Mucosa of descending colon (tissue), 3 donors: ENCODE data around the gene UGT1A7. TPM values are rescaled to one million over a fixed set of nuclear protein-coding genes. Genes with fewer than 3 reads are reported as not detected.

ENCODE experiments used
- ATAC-seq: fragments of 200-7000 bp; cut with Tn5 transposase; one replicate; pipeline ENCODE4 v1.9.1; 2020; ENCODE audit warnings: mild to moderate bottlenecking, moderate library complexity
- DNase-seq, 3 donors: peaks; one replicate each; pipeline ENCODE4 v3.0.0-alpha.2; 2020
- H3K36me3 ChIP-seq: fragments of 200-600 bp; one replicate; pipeline ENCODE4 v1.8.0; 2021; ENCODE audit warnings: low read depth, mild to moderate bottlenecking
- H3K4me1 ChIP-seq: fragments of 200-600 bp; one replicate; pipeline ENCODE4 v1.8.0; 2021; ENCODE audit warnings: low read depth, mild to moderate bottlenecking
- H3K4me3 ChIP-seq: fragments of 200-600 bp; one replicate; pipeline ENCODE4 v1.8.0; 2021; ENCODE audit warnings: mild to moderate bottlenecking
- H3K9me3 ChIP-seq: fragments of 200-600 bp; one replicate; pipeline ENCODE4 v1.8.0; 2021; ENCODE audit warnings: mild to moderate bottlenecking
- intact Hi-C, 2 donors: fragments of 100-400 bp; cut with DNase I in 1 of 2; cut with micrococcal nuclease in 1 of 2; formaldehyde crosslinking; loops; one replicate each; pipeline versions ENCODE4 v1.11.0 to v1.11.1; 2022; cut with DNase I, micrococcal nuclease
- total RNA-seq, 3 donors: library from RNA; stranded (reverse); fragmentation: NEBNext Ultra II Directional in 2 of 3; extraction: Animal tissue kit (Norgen Biotek cat#: 25700) in 2 of 3; gene quantifications; one replicate each; pipeline versions ENCODE4 v1.2.1 to v1.2.4, GENCODE V29; 2021 to 2023
- TF ChIP-seq, protein P1 (sequence below): fragments of 200-600 bp; IDR thresholded peaks from one replicate; pipeline ENCODE4 v1.8.0; 2022; ENCODE audit warnings: antibody characterized with exemption, mild to moderate bottlenecking
- donor health status: DM: no; HTN: no; CAD: no; lungs with moderate emphysema.
- donor health status: DM: no; HTN: no; CAD: no.
- donor health status: DM: no; HTN: yes; CAD: no.

UGT1A7 gene
- total RNA-seq, 3 donors from 2014 or later = 5.4 to 19.5 (median 5.9) TPM

DNA sequence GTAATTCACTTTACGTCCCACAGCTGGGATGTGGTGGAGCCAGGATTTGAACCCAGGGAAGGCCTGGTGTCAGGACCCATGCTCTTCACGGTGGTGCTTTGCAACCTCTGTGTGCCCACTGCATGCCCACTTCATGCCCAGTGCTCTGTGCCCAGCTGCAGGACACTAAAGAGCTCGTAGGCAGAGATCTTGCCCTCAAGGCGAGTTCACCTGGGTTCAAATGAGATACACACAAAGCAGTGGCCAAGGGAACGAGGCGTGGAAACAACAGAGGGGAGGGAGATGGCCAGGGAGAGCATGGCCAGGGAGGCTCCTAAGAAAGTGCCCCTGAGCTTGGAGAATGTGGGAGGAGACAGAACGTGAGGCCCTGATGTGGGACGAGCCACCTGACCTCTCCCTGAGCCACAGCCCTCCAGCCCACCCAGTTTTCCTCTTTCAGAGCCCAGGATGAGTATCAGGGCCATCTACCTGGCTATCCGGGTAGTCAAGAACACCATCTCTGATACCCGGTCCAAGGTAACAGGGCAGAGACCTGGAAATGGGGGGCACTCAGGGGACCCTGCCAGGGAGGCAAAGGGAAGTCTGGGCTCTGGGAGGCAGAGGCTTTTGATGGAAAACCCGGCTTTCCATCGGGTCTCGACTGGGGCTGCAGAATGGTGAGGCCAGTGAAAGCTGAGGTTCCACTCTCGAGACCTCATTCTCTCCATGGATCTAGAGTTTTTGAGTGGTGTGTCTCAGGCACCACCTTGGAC, 116.8 kb downstream of the UGT1A7 start:
- H3K9me3 ChIP-seq = no peaks in the 10 kb centered on the region
- H3K36me3 ChIP-seq = no peaks in the 10 kb centered on the region
- DNase-seq (no peak), ATAC-seq (no peak)
- no peak overlapping the region for H3K4me3 ChIP-seq
- intact Hi-C loops = no loop called here
- H3K4me1 ChIP-seq = no peaks in the 10 kb centered on the region
- TF ChIP-seq, protein P1, sequence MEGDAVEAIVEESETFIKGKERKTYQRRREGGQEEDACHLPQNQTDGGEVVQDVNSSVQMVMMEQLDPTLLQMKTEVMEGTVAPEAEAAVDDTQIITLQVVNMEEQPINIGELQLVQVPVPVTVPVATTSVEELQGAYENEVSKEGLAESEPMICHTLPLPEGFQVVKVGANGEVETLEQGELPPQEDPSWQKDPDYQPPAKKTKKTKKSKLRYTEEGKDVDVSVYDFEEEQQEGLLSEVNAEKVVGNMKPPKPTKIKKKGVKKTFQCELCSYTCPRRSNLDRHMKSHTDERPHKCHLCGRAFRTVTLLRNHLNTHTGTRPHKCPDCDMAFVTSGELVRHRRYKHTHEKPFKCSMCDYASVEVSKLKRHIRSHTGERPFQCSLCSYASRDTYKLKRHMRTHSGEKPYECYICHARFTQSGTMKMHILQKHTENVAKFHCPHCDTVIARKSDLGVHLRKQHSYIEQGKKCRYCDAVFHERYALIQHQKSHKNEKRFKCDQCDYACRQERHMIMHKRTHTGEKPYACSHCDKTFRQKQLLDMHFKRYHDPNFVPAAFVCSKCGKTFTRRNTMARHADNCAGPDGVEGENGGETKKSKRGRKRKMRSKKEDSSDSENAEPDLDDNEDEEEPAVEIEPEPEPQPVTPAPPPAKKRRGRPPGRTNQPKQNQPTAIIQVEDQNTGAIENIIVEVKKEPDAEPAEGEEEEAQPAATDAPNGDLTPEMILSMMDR = no peak

DNA sequence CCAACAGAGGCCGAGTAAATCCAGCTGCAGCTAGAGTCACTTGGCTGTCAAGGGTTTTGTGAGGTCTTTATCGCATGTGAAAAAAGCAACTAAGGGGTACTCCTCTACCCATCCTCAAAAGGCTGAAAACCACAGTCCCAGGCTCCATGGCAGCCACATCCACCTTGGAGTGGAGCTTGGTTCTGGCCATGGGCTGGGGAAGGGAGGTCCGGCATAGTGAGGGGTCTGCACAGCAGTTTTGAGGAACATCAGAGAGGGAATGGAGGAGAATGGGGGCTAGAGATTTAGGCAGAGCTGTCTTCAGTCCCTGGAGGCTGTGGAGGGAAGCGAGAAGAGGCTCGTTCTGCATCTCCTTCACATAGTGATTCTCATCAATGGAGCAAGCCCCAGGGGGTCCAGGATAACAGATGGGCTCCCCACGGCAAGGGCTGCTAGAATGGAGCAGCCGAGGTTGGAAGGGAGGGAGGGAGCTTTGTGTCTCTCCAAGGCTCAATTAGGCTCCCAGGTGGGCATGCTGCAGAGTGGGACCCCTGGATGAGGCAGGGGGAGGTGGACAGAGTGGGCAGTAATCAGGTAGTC, 117.5 kb downstream of the UGT1A7 start:
- ATAC-seq = no peak

DNA sequence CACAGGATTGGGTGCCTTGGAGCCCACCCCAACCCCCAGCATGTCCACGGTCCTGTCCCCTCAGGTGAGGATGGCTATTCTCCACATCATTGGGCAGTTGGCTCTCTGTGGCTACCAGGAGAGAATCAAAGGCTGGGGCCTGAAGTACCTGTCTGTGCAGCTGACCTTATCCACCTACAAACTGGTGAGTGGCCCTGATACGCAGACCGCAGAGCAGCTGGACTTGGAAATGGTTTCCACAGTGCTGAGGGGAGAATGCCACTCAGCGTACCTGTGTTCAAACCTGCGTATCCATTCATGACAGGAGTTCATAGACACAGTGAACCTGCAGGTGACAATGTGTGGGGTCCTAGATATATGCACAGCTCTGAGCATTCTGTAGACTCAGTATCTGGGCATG, 118.0 kb downstream of the UGT1A7 start:
- intact Hi-C loops = no loop called here
- Histone ChIP-seq H3K9me3 (no peaks in the 10 kb centered on the region), H3K4me1 (no peaks in the 10 kb centered on the region), H3K36me3 (no peaks in the 10 kb centered on the region), H3K4me3 (no peak overlapping the region)
- TF ChIP-seq, protein P1 = no peak
- DNase-seq (no peak), ATAC-seq (no peak)

More for the DNA sequence above, 117.5 kb downstream of the UGT1A7 start:
- intact Hi-C loops = no loop called here
- Histone ChIP-seq H3K9me3 (no peaks in the 10 kb centered on the region), H3K4me1 (no peaks in the 10 kb centered on the region), H3K4me3 (no peak overlapping the region), H3K36me3 (no peaks in the 10 kb centered on the region)
- TF ChIP-seq, protein P1 = no peak
- no peak for DNase-seq

DNA sequence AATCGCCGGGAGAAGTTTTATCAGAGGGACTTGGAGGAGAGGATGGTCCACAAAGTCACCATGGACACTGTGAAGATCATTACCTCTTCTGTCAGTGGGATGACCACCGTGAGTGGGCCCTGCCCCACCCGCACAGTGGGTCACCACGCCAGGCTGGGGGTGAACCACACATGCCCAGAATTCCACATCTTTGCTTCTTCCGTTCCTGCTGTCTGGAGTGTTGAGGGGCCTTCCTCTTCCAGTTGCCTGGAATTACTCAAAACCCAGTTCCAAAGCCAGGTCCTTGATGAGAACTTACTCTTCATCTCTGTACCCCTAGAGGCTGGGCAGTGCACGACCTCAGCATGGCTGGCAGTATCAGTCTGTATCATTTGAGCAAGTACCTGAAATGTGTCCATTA, 118.5 kb downstream of the UGT1A7 start:
- H3K36me3 ChIP-seq = no peaks in the 10 kb centered on the region
- no peak for ATAC-seq
- H3K9me3 ChIP-seq = no peaks in the 10 kb centered on the region
- H3K4me1 ChIP-seq = no peaks in the 10 kb centered on the region
- no peak for DNase-seq
- H3K4me3 ChIP-seq = no peak overlapping the region
- intact Hi-C loops = no loop called here
- TF ChIP-seq, protein P1 = no peak

DNA sequence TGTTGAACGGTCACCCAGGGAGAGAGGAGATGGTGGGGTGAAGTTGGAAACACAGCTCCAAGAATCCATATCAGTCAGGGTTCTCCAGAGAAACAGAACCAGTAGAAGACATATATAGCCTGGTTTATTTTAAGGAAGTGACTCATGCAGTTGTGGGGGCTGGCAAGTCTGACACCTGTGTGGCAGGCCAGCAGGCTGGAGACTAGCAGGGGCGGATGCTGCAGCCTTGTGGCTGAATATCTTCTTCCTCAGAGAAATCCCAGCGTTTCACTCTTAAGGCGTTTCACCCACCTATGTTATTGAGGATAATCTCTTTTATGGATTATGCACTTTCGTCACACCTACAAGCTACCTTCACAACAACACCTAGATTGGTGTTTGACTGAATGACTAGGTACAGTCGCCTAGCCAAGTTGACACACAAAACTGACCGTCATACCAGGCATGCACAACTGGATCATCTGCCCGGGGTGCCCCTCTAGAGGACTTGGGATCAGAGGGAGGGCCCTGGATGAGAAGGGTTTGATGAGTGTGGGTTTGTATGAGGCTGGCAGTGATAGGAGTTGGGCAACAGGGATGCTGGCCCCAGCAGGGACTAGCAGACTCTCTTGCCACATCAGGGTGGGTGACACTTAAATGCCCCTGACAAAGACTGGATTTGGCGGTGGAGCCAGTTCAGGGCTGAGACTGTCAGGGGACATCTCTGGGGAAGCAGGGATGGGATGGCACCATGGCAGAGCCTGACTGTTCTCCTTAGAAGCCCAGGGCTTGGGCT, 119.8 kb downstream of the UGT1A7 start:
- H3K4me3 ChIP-seq = no peak overlapping the region
- H3K9me3 ChIP-seq = no peaks in the 10 kb centered on the region
- no peaks in the 10 kb centered on the region for H3K4me1 ChIP-seq
- ATAC-seq = no peak
- intact Hi-C loops = no loop called here
- TF ChIP-seq, protein P1 = no peak
- DNase-seq = no peak
- no peaks in the 10 kb centered on the region for H3K36me3 ChIP-seq
